ENCODE data around the gene DAP.

DNA sequence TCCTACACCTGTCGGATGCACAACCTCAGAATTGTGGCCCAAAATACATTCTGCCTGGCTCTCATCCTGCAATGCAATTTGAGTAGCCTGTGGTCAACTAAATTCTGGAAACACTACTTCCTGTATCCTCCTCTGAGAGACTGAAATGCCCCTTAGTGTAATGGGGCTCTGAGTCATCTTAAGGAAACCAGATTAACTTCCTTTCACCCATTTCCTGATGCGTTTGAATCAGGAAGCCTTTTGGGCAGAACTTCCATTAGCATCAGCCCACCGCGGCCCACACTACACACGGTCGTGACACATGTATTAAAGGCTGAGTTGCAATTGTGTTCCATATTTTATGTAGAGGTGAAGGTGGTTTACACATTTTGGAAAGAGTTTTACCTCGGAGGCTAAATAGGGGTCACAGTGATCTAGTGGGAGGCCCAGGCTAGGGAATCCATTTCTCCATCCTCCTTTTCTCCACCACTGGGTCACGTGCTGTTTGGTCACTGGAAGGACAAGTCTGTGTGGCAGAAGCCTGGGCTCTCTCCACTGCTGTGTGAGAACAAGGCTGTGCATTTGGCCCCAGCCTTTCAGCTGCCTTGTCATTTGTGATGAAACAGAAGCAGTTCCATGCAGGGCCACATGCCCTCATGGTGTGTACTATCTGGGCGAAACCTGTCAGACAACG, 55.9 kb downstream of the DAP start:
- TF ChIP-seq POLR2AphosphoS5 (IDR thresholded peaks at IDR 0.05; ENCODE audit: borderline replicate concordance, low read depth, low read length) (no peak), EZH2 (IDR thresholded peaks at IDR 0.05) (no peak), FOXP2 (optimal IDR thresholded peaks at IDR 0.05; ENCODE audit: control extremely low read depth, extremely low read length, insufficient read depth) (no peak)
